Liver (tissue), 9 donors: ENCODE results near the gene HEBP2. TPM values are rescaled to one million over a fixed set of nuclear protein-coding genes. Genes with fewer than 3 reads are reported as not detected.

Experiments used
- DNase-seq: peaks from one replicate; pipeline ENCODE4 v3.0.0-alpha.2; 2017; ENCODE audit warnings: low spot score
- H3K27ac ChIP-seq, 2 donors: one replicate each; pipeline ENCODE4 v1.7.0; 2013; ENCODE audit warnings: inconsistent platforms in 2 of 2, low read length in 2 of 2, control low read depth in 1 of 2, low read depth in 1 of 2, mild to moderate bottlenecking in 1 of 2
- H3K27me3 ChIP-seq, 4 donors: one replicate each; pipeline versions ENCODE4 v1.6.1 to v1.7.0; 2013; ENCODE audit warnings: low read length in 3 of 4, inconsistent platforms in 1 of 4, mild to moderate bottlenecking in 1 of 4, moderate library complexity in 1 of 4; ENCODE audit not compliant: control insufficient read depth in 4 of 4, insufficient read depth in 4 of 4
- H3K36me3 ChIP-seq, 4 donors: one replicate each; pipeline versions ENCODE4 v1.6.1 to v1.7.0; 2013; ENCODE audit warnings: low read length in 3 of 4, mild to moderate bottlenecking in 3 of 4, low read depth in 1 of 4, moderate library complexity in 1 of 4; ENCODE audit not compliant: control insufficient read depth in 4 of 4, insufficient read depth in 3 of 4
- H3K4me1 ChIP-seq, 4 donors: one replicate each; pipeline versions ENCODE4 v1.6.1 to v1.7.0; 2013; ENCODE audit warnings: low read length in 3 of 4, mild to moderate bottlenecking in 3 of 4, moderate library complexity in 1 of 4; ENCODE audit not compliant: control insufficient read depth in 4 of 4, insufficient read depth in 4 of 4
- H3K4me3 ChIP-seq, 3 donors: one replicate each; pipeline versions ENCODE4 v1.6.1 to v1.7.0; 2013; ENCODE audit warnings: low read length in 3 of 3, control low read depth in 1 of 3, low read depth in 1 of 3, mild to moderate bottlenecking in 1 of 3
- H3K9ac ChIP-seq, 2 donors: one replicate each; pipeline ENCODE4 v1.7.0; 2013; ENCODE audit warnings: low read length in 2 of 2, mild to moderate bottlenecking in 2 of 2, moderate library complexity in 2 of 2, control low read depth in 1 of 2, low read depth in 1 of 2
- H3K9me3 ChIP-seq, 4 donors: one replicate each; pipeline versions ENCODE4 v1.6.1 to v1.7.0; 2013; ENCODE audit warnings: low read length in 3 of 4; ENCODE audit not compliant: control insufficient read depth in 4 of 4
- ATF3 ChIP-seq: IDR thresholded peaks from 2 replicates; pipeline ENCODE4 v1.6.1; 2016; ENCODE audit warnings: antibody characterized with exemption
- EGR1 ChIP-seq, 2 donors: IDR thresholded peaks; 2 replicates each; pipeline ENCODE4 v1.6.1; 2016 to 2018; ENCODE audit warnings: antibody characterized with exemption in 2 of 2, low read depth in 2 of 2
- FOXA1 ChIP-seq: IDR thresholded peaks from 2 replicates; pipeline ENCODE4 v1.6.1; 2016; ENCODE audit warnings: antibody characterized with exemption
- FOXA2 ChIP-seq: IDR thresholded peaks from 2 replicates; pipeline ENCODE4 v1.6.1; 2016; ENCODE audit warnings: antibody characterized with exemption
- GABPA ChIP-seq, 2 donors: IDR thresholded peaks in 1 of 2; conservative IDR thresholded peaks in 1 of 2; 2 replicates each; pipeline ENCODE4 v1.6.1; 2016; ENCODE audit warnings: antibody characterized with exemption in 2 of 2, mild to moderate bottlenecking in 1 of 2, moderate library complexity in 1 of 2
- HNF4A ChIP-seq, 2 donors: conservative IDR thresholded peaks; 2 replicates each; pipeline ENCODE4 v1.6.1; 2016; ENCODE audit warnings: antibody characterized with exemption in 2 of 2, mild to moderate bottlenecking in 2 of 2
- HNF4G ChIP-seq: IDR thresholded peaks from 2 replicates; pipeline ENCODE4 v1.6.1; 2016; ENCODE audit warnings: antibody characterized with exemption
- JUND ChIP-seq, 2 donors: IDR thresholded peaks; 2 replicates each; pipeline ENCODE4 v1.6.1; 2016; ENCODE audit warnings: antibody characterized with exemption in 2 of 2
- MAX ChIP-seq: IDR thresholded peaks from 2 replicates; pipeline ENCODE4 v1.6.1; 2016; ENCODE audit warnings: antibody characterized with exemption
- RAD21 ChIP-seq, 2 donors: IDR thresholded peaks; 2 replicates each; pipeline ENCODE4 v1.6.1; 2016; ENCODE audit warnings: antibody characterized with exemption in 2 of 2, mild to moderate bottlenecking in 2 of 2
- REST ChIP-seq: IDR thresholded peaks from 2 replicates; pipeline ENCODE4 v1.6.1; 2016; ENCODE audit warnings: antibody characterized with exemption, mild to moderate bottlenecking
- RXRA ChIP-seq, 2 donors: IDR thresholded peaks; 2 replicates each; pipeline ENCODE4 v1.6.1; 2017 to 2018; ENCODE audit warnings: antibody characterized with exemption in 2 of 2, mild to moderate bottlenecking in 1 of 2
- SP1 ChIP-seq: IDR thresholded peaks from 2 replicates; pipeline ENCODE4 v1.6.1; 2018; ENCODE audit warnings: antibody characterized with exemption, mild to moderate bottlenecking
- TAF1 ChIP-seq: conservative IDR thresholded peaks from 2 replicates; pipeline ENCODE4 v1.6.1; 2016; ENCODE audit warnings: antibody characterized with exemption, mild to moderate bottlenecking
- YY1 ChIP-seq: IDR thresholded peaks from 2 replicates; pipeline ENCODE4 v1.6.1; 2016; ENCODE audit warnings: antibody characterized with exemption, mild to moderate bottlenecking
- WGBS: extraction: QIAGEN DNeasy Blood & Tissue Kit; methylation state at CpG from one replicate; pipeline ENCODE4 v1.1.7; 2013; 5-methylcytosine and 5-hydroxymethylcytosine counted together
- polyA plus RNA-seq, 2 donors: library from polyadenylated mRNA; stranded (reverse) in 1 of 2; unstranded in 1 of 2; fragments of 200-250 nt in 1 of 2; fragments of >200 nt in 1 of 2; fragmentation: Nextera tagmentation in 1 of 2; extraction: Ambion mirVana in 1 of 2; gene quantifications; one replicate each; pipeline versions ENCODE4 v1.2.1 to v1.2.3, GENCODE V29; 2013 to 2015
- total RNA-seq, 2 donors: library from RNA; depleted of rRNA; stranded (reverse); fragments of >200 nt; gene quantifications; one replicate each; pipeline ENCODE4 v1.2.3, GENCODE V29; 2014
- TF ChIP-seq, protein P1 (sequence below): IDR thresholded peaks from 2 replicates; pipeline ENCODE4 v1.6.1; 2016; ENCODE audit warnings: antibody characterized with exemption
- TF ChIP-seq, protein P2 (sequence below): fragments of 150-350 bp; IDR thresholded peaks from 2 replicates; pipeline ENCODE4 v1.5.1; 2017; ENCODE audit warnings: improper control_type of control experiment, low read depth, low read length; ENCODE audit not compliant: missing input control
- donor health status: healthy.
- donor health status: healthy.
- donor health status: healthy.
- donor health status: healthy.
- donor health status: healthy.

HEBP2 gene
- total and polyA plus RNA-seq, 4 donors, result 5.6 to 58.0 (median 16.8) TPM

DNA sequence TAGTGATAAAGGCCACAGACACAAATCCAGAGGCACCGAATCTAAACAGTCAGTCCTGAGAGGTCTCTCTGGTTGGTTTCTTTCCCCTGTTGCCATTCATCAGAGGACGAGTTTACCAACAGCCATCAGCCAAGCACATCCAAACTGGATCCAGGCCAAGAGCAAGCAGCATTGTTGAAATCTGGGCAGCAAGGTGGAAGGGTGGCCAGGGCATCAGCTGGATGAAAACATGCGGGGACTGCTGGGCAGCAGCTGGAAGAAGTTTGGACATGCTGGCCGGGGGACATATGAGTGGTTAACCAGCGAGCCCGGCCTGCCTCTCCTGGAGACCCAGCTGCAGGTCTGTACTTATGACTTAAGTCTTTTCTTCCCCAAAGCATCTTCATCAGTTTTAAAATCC is 26.2 kb upstream of the HEBP2 start, which contains the start of gene SMIM28:
Gene SMIM28 (plus strand): TSS at position 62 of the 400 bp plus-strand sequence. CDS start 168 bp downstream, at position 230.
- no peak for DNase-seq
- TF ChIP-seq HNF4A (conservative IDR thresholded peaks at IDR 0.05) (no peak), EGR1 (IDR thresholded peaks at IDR 0.05; ENCODE audit: low read depth in 2 of 2) (no peak), ATF3 (no peak), RXRA (IDR thresholded peaks at IDR 0.05) (no peak), FOXA2 (no peak), SP1 (no peak), MAX (no peak), YY1 (no peak)
- H3K4me3 ChIP-seq, result no peak within 1 kb of the TSS
- H3K36me3 ChIP-seq, result no peaks in the 10 kb centered on the region
- no peak within 1 kb of the TSS for H3K9ac ChIP-seq
- H3K9me3 ChIP-seq, result no peaks in the 10 kb centered on the region
- 62% methylated on average over 6 of the region's 6 CpGs for WGBS
- H3K27ac ChIP-seq, result no peak within 1 kb of the TSS
- H3K4me1 ChIP-seq, result peaks cover 6 to 19% (median 13%) of the 10 kb centered on the region in 4 donors
- no peaks in the 10 kb centered on the region for H3K27me3 ChIP-seq

DNA sequence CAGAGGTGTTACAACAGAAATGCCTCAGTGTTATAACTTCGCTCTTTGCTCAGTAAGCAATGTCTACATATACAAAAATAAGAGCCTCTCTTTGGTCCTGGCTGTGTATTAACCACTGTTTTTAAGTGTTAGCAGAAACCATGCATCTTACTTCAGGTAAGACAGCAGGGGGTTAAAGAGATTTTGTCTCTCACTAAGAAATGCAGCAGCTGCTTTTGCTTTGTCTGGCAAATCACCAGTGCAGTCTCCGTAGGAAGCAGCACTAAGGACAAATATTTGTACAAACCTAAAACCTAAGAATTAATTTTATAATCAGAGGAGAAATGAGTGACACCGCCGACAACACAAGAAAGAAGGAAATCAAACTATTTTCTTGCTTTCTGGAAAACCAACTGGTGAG is 25.6 kb upstream of the HEBP2 start:
- 63% methylated on average over 4 of the region's 4 CpGs for WGBS
- Histone ChIP-seq H3K27ac (no peak overlapping the region), H3K27me3 (no peaks in the 10 kb centered on the region), H3K4me1 (peaks cover 6 to 19% (median 13%) of the 10 kb centered on the region in 4 donors), H3K36me3 (no peaks in the 10 kb centered on the region), H3K9ac (no peak overlapping the region), H3K9me3 (no peaks in the 10 kb centered on the region), H3K4me3 (no peak overlapping the region)
- TF ChIP-seq TAF1, result no peak
- no peak for TF ChIP-seq RAD21 (IDR thresholded peaks at IDR 0.05)
- TF ChIP-seq FOXA2, result no peak
- TF ChIP-seq, protein P1, sequence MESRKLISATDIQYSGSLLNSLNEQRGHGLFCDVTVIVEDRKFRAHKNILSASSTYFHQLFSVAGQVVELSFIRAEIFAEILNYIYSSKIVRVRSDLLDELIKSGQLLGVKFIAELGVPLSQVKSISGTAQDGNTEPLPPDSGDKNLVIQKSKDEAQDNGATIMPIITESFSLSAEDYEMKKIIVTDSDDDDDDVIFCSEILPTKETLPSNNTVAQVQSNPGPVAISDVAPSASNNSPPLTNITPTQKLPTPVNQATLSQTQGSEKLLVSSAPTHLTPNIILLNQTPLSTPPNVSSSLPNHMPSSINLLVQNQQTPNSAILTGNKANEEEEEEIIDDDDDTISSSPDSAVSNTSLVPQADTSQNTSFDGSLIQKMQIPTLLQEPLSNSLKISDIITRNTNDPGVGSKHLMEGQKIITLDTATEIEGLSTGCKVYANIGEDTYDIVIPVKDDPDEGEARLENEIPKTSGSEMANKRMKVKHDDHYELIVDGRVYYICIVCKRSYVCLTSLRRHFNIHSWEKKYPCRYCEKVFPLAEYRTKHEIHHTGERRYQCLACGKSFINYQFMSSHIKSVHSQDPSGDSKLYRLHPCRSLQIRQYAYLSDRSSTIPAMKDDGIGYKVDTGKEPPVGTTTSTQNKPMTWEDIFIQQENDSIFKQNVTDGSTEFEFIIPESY, result no peak
- no peak for TF ChIP-seq YY1
- TF ChIP-seq, protein P2, sequence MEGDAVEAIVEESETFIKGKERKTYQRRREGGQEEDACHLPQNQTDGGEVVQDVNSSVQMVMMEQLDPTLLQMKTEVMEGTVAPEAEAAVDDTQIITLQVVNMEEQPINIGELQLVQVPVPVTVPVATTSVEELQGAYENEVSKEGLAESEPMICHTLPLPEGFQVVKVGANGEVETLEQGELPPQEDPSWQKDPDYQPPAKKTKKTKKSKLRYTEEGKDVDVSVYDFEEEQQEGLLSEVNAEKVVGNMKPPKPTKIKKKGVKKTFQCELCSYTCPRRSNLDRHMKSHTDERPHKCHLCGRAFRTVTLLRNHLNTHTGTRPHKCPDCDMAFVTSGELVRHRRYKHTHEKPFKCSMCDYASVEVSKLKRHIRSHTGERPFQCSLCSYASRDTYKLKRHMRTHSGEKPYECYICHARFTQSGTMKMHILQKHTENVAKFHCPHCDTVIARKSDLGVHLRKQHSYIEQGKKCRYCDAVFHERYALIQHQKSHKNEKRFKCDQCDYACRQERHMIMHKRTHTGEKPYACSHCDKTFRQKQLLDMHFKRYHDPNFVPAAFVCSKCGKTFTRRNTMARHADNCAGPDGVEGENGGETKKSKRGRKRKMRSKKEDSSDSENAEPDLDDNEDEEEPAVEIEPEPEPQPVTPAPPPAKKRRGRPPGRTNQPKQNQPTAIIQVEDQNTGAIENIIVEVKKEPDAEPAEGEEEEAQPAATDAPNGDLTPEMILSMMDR, result no peak
- no peak for TF ChIP-seq REST
- TF ChIP-seq GABPA (IDR thresholded peaks at IDR 0.05 in 1 of 2, conservative IDR thresholded peaks at IDR 0.05 in 1 of 2), result no peak
- no peak for TF ChIP-seq EGR1 (IDR thresholded peaks at IDR 0.05; ENCODE audit: low read depth in 2 of 2)
- TF ChIP-seq ATF3, result no peak
- TF ChIP-seq SP1, result no peak
- TF ChIP-seq HNF4G, result no peak
- no peak for TF ChIP-seq MAX
- TF ChIP-seq JUND (IDR thresholded peaks at IDR 0.05), result no peak
- no peak for TF ChIP-seq HNF4A (conservative IDR thresholded peaks at IDR 0.05)
- no peak for TF ChIP-seq FOXA1
- no peak for TF ChIP-seq RXRA (IDR thresholded peaks at IDR 0.05)
- DNase-seq, result no peak
